ENCODE results near the gene ZEB1. TPM values are rescaled to one million over a fixed set of nuclear protein-coding genes. Genes with fewer than 3 reads are reported as not detected.
A peak's percentile ranks its signal among the peaks of the same experiment; 100 is the strongest.
"Not testable (repeated sequence)": the region's sequence is repeated elsewhere in the genome, so short reads cannot be mapped to it uniquely, and the experiment has no call there.

Gene ZEB1
- total RNA-seq, 1 experiment from 2014 or later: 99.4 TPM

GRCh38 chr10:31318382-31318853 lies 598 bp upstream of the ZEB1 start:
- DNase-seq (ENCODE audit: low read depth): peak; percentile 88

GRCh38 chr10:31319602-31320549 lies 860 bp downstream of the ZEB1 start:
- no peak for DNase-seq (ENCODE audit: low read depth)

- DNase-seq (ENCODE audit: low read depth): peak; percentile 81
Measured at GRCh38 chr10:31320550-31321211, 1.7 kb downstream of the ZEB1 start.

DNA sequence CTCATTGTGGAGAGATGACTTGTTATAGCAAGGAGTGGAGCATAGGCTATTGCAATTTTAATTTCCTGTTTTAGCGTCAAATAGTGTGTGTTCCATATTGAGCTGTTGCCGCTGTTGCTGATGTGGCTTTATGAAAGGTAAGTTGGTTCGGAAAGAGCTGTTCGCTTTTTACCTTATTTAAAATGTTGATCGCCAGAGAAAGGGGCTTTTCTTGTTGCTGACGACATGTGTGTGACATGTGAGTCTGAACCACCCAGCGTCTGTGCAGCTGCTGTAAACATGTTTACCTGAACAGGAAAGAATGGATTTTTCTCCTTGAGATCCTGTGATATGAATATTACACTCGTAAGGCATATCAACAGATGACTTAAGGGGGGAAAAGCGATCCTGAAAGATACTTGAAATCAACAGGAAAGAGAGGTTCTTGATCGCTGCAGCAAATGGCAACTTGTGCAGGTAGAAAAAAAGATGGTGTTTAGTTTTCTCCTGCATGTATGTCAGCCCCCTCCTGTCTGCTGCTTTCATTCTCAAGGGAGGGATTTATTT lies 2.5 kb downstream of the ZEB1 start:
- DNase-seq (ENCODE audit: low read depth): no peak

GRCh38 chr10:31322647-31323046 lies 3.6 kb downstream of the ZEB1 start:
- DNase-seq (ENCODE audit: low read depth): peak; percentile 51

DNA sequence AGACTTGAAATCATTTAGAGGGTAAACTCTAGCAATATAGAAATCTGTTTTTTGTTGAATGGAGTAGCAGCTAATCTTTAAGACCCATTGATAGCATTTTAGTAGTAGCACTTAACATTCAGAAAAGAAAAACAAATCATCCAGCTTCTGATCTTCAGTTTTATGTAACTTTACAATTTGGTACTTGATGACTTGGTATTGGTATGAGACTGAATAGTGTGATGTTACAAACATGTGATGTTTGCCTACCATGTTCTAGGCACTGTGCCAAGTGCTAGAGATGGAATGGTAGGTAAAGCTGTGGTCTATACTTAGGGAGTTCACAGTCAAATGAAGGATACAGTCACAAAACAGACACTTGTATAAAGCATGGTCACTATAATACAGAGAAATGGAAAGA lies 21.3 kb downstream of the ZEB1 start:
- peak; percentile 43 for DNase-seq (ENCODE audit: low read depth)

GRCh38 chr10:31341552-31341951 lies 22.5 kb downstream of the ZEB1 start:
- DNase-seq (ENCODE audit: low read depth): no peak

DNA sequence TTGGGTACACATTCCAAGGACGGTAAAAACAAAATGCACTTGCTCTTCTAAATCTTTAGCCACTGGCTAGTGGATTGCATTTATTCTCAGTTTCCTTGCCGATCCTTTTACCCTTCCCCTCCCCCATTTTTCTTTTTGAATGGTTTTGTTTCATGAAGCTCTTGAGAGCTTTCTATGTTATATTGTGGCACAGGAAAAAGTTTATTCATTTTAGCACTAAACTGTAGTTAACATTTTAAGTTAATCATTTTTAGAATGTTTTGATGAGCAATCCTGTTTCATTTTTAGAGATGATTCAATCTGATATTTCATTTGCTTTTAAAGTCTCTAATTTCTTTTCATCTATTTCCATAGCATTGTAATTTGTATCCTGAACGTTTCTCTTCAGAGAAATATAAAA lies 24.0 kb downstream of the ZEB1 start:
- no peak for DNase-seq (ENCODE audit: low read depth)

DNA sequence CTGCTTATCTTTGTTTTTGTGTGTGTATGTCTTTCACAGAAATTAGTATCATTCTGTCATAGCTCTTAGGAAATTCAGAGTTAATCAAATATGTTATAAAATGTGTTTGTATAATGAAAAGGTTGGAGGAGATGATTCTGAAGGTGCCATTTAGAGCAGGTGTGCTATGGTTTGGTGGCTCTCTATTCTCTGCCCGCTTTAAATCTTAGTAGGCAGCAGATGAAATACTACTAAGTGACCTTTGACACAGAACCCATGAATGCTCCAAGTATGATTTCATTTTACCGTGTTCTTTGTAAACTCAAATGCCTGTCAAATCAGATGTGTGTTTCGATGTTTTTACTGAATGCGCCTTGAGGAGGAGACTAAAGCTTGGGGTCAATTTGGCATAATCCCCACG lies 24.5 kb downstream of the ZEB1 start:
- DNase-seq (ENCODE audit: low read depth): no peak

DNA sequence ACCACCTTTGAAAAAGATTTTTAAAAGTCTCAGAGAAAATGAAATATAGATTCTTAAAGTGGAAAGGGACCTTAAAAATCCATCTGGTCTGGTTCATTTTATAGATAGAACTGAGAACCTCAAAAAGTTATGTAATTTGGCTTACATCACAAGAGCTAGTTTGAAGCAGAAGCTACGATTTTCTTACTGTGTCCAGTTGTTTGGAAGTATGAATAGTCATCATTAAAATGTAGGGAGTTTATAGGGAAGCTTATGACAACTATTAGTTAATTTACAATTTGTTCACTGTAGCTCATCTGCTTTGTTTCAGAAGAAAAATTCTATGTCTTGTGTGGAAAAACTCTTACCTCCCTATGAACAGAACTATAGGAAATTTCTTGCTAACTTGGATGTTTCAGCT lies 26.9 kb downstream of the ZEB1 start:
- DNase-seq (ENCODE audit: low read depth): no peak

- no peak for DNase-seq (ENCODE audit: low read depth)
Measured at GRCh38 chr10:31346953-31347352, 27.9 kb downstream of the ZEB1 start.

DNA sequence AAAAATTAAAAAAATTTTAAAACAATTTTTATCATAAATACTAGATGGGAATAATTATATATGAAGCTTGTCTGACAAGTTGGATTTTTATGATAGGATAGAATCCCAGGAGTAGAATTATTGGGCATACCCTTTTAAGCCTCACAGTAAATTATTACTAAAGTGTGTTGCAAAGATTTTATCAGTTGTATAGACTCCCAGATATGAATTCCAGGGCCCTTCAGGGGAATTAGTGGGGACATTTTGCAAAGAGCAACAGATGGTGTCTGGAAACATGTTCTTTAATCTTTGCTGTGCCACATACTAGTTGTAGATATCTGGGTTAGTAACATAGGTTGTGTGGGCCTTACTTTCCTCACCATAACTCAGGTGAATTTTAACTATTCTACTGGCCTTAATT lies 28.7 kb downstream of the ZEB1 start:
- DNase-seq (ENCODE audit: low read depth): no peak

- DNase-seq (ENCODE audit: low read depth): no peak
Measured at GRCh38 chr10:31350891-31351290, 31.9 kb downstream of the ZEB1 start.

GRCh38 chr10:31352436-31353226 lies 33.6 kb downstream of the ZEB1 start:
- no peak for DNase-seq (ENCODE audit: low read depth)

DNA sequence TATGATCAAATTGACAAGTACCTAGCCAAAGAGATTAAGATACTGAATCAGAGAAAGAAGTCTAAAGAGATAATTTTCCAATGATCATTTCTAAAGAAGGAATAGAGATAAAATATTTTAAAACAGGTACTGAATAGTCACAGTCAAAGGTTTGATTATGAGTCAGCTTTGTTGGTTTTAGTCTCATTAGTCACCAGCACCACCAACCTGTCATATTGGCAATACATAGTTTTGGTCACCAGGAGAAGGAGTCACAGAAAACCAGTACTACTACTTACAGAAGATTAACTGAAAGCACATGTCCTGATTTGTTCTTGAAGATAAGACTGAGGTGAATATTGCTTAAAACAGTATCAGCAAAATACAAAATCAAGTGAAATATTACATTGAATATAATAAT lies 34.6 kb downstream of the ZEB1 start:
- DNase-seq (ENCODE audit: low read depth): peak; percentile 87

DNA sequence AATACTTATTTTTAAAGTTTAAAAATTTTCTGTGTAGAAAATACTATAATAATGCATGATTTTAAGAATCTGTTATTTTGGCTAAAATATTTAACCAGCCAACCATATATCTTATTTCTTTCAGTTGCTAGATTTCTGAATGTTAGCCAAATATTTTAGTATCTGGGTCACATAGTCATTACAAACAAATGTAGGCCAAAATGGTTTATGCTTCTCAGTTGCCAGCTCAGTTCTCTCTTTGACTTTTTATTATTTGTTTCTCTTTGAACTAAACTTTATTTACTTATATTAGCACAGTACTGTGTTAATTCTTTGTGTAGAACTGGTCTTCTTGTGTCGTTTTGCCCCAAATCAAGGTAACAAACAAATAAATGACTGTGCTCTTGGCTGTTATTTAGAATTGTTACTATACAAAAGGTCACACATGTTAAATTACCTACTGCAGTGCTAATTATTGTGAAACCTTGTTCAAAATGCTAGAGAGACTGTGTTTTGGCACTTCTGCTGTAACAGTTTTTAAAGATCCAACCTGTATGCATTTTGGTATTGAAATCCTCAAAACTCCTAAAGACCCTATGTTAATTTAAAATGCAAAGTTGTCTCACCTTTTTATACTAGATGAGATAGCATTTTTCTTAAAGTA lies 39.8 kb downstream of the ZEB1 start:
- DNase-seq (ENCODE audit: low read depth): no peak

- peak; percentile 30 for DNase-seq (ENCODE audit: low read depth)
Measured at GRCh38 chr10:31359979-31360378, 41.0 kb downstream of the ZEB1 start.

GRCh38 chr10:31361475-31361874 lies 42.5 kb downstream of the ZEB1 start:
- not testable (repeated sequence) for DNase-seq (ENCODE audit: low read depth)

- no peak for DNase-seq (ENCODE audit: low read depth)
Measured at GRCh38 chr10:31362023-31362641, 43.1 kb downstream of the ZEB1 start.

DNA sequence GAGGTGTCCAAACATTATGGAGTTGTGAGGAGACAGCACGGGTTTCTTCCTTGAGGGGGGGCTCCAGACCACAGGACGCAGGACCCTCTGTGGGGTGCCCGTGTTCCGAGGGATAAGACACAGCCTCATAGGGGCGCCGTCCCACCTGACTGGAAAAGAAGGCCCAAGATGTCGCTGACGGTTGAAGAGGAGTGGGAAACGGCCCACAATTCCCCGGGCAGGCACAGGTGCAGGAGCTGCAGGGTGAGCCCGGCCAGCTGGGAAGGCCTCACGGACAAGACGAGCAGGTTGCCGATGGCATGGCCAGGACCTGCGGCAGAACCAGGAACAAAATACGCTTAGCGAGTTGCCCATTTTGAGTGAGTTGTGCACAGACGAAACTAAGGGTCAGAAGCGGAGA lies 44.7 kb downstream of the ZEB1 start:
- DNase-seq (ENCODE audit: low read depth): not testable (repeated sequence)

GRCh38 chr10:31364238-31364637 lies 45.2 kb downstream of the ZEB1 start:
- DNase-seq (ENCODE audit: low read depth): not testable (repeated sequence)

All from RPMI7951 (cell line).